Hippocampal formation (tissue), 2 donors: Measurements from ENCODE around the gene PSME4.
"Not testable (repeated sequence)": the region's sequence is repeated elsewhere in the genome, so short reads cannot be mapped to it uniquely, and the experiment has no call there.

Source experiments
- DNase-seq, 2 donors: peaks; one replicate each; lab custom pipeline; 2025; lab: John Stamatoyannopoulos, UW

Gene PSME4

GRCh38 chr2:53964987-53965687, 5.7 kb downstream of the PSME4 start:
- DNase-seq, result no peak

DNA sequence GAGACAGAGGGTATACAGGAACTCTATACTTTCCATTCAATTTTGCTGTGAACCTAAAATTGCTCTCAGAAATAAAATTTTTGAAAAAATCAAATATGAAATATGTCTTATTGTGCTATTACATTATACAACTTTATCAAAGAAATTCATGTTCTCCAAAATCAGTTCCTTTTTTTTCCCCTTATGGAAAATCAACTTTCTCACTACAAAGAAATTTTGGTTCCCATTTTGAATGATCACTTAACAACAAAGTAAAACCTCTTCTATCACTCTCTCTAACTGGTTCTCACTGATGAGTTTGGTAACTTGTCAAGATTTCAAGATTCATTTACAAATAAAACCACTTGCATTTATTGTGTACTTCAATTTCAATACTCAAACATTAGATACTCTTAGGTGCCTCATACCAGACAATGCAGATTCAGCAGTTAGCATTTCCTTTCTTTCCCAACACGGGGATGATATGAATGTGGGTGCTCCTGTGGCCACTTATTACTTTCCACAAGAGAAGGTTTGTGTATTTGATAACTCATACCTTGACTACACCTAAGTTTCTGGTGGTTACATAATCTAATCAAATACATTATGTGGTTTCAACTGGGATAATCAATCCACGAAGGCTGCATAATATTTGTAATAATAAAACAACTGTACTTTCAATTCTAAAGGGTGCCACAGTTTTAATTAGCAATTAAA, 6.4 kb downstream of the PSME4 start:
- no peak for DNase-seq

DNA sequence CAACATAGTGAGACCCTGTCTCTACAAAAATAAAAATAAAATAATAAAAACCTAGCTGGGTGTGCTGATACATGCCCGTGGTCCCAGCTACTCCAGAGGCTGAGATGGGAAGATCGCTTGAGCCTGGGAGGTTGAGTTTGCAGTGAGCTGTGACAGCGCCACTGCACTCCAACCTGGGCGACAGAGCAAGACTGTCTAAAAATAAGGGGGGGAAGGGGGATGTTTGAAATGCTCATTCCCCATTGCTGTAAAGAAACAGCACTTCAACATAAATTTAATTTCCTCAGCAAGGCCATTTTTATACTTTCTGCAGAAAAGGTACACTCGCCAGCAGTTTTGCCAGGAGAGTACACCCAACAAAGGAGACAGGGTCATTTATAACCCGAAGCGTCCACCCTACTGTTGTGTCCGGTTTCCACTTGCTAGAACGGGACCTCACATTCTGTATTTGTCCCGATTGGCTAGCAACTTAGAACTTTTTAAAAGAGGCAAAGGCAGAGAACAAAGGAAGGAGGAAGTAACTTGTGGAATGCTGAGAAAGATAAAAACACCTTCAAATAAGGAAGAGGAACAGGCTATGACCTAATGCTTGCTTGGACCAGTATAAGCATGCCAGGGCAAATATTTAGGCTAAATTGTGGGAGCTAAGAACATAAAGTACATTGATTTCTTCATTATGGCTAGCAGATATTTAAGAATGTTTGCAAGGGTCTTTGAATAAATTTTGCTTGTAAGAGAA, 9.1 kb downstream of the PSME4 start:
- not testable (repeated sequence) for DNase-seq

GRCh38 chr2:53960476-53960875, 10.3 kb downstream of the PSME4 start:
- DNase-seq, result no peak

GRCh38 chr2:53958443-53958842, 12.3 kb downstream of the PSME4 start:
- no peak for DNase-seq

- DNase-seq, result no peak
Measured at GRCh38 chr2:53952519-53952918, 18.3 kb downstream of the PSME4 start.

DNA sequence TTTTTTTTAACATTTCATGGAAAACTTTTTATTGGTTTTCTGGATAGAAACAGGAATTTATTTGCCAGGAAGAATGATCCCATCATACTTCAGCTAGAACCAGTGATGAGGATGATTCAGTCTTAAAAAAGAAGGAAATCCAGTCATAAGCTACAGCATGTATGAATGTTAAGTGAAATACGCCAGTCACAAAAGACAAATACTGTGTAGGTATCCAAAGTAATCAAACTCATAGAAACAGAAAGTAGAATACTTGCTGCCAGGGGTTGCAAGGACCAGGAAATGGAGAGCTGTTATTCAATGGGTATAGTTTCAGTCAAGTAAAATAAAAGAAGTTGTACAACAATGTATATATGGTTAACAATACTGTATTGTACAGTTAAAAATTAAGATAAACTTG, 21.3 kb downstream of the PSME4 start:
- DNase-seq, result no peak

DNA sequence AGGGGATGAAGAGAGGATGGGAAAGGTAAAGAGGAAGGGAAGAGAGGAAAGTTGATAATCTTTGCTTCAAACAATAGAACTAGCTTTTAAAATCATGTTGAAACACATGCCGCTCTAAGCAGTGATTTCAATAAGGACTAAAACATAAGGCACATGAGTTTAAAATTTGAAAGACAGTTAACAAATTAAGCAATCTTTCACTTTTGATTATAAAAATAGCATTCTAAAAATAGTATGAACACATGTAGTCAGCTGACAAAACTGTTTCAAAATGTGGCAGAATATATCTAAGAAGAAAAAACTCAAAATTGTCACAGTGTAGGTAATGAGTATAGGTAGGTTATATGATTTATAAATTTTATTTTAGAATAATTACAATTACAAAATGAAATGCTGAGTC, 25.3 kb downstream of the PSME4 start:
- DNase-seq, result no peak

GRCh38 chr2:53944542-53944941, 26.3 kb downstream of the PSME4 start:
- DNase-seq, result no peak

DNA sequence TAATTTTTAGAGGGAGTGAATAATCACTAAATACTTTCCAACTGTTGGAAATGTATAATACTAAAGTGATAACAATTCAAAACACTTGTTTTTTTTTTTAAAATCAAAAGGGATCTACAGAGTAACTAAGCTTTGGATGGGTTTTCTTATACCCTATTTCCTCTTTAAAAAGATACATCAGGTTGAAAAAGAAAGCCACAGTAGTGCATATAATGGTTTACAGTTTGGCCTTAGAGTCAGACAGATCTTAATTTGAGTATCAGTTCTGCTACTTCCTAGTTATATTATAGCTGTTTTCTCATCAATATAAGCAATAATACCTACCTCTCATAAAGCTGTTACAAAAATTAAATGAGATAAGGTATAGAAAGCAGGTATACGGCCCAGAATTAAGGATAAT, 28.5 kb downstream of the PSME4 start:
- DNase-seq, result no peak

- DNase-seq, result no peak
Measured at GRCh38 chr2:53941749-53942148, 29.0 kb downstream of the PSME4 start.

DNA sequence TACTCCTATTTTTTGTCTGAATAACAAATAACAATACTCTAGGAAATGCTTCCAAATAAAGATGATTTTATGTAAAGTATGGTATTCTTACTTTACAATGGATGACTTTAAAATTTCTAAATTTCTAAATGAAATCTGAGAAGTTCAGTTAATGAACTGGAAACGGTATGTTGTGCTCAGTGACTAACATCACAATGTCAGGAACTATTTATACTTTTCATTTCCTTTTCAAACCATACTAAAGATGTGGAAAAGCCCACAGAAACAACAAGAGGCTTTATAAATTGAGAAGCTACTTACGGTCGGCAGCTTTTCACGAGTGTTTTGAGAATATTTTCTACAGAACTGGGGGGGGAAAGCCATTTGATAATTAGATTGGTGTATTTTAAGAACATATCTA, 31.1 kb downstream of the PSME4 start:
- no peak for DNase-seq

- DNase-seq, result no peak
Measured at GRCh38 chr2:53938904-53939303, 31.9 kb downstream of the PSME4 start.

DNA sequence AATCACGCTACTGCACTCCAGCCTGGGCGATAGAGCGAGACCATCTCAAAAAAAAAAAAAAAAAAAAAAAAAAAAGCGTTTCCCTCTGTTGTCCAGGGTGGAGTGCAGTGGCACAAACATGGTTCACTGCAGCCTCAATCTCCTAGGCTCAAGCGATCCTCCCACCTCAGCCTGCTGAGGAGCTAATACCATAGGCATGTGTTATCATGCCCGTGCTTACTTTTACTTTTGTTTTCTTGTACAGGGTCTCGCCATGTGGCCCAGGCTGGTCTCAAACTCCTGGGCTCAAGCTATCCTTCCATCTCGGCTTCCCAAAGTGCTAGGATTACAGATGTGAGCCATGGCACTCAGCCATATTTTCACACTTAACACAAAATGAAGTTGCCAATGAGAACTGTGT, 37.5 kb downstream of the PSME4 start:
- DNase-seq, result no peak

DNA sequence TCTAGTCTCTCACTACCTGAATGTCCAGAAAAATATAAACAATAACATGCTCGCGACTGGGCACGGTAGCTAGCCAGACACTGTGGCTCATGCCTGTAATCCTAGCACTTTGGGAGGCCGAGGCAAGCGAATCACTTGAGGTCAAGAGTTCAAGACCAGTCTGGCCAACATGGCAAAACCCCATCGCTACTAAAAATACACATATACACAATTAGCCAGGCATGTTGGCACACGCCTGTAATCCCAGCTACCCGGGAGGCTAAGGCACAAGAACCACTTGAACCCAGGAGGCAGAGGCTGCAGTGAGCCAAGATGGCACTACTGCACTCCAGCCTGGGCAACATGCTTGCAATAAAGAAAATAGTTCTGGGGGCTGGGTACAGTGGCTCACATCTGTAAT, 44.5 kb downstream of the PSME4 start:
- not testable (repeated sequence) for DNase-seq

DNA sequence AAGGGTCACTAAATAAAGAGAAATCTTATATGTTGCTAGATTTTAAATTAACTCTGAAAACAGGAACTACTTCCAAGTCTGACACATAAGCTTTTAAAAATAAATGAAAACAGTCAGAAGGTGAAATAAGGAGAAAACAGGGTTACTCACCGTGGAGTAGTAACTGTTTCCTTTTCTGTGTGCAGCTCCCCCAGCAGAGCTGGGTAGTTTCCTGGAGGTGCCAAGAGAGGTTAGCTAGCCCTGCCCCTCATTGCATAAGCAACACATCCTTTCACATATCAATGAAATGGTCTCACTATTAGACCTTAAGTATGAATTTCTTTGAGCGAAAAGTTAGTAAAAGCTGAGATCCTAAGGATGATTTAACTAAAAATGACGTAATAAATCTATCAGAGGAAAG, 57.1 kb downstream of the PSME4 start:
- no peak for DNase-seq

- no peak for DNase-seq
Measured at GRCh38 chr2:53911434-53912189, 59.2 kb downstream of the PSME4 start.

DNA sequence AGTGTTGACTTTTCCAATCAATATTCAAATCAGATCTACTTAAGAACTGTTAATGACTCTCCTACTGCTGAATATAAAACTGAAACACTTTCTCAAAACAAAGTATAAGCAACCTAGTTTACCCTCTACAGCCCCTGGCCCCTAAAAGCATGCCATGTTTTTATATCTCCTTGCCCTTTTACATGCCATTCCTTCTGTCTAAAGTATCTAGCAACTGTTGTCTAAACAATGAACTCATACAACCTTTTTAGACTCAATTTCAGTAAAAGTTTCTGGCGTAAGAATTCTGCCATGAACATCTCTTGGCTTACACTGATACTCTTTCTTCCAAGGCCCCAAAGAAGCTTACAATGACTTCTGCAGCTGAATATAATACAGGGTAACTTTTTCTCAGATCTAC, 63.2 kb downstream of the PSME4 start:
- DNase-seq, result no peak

DNA sequence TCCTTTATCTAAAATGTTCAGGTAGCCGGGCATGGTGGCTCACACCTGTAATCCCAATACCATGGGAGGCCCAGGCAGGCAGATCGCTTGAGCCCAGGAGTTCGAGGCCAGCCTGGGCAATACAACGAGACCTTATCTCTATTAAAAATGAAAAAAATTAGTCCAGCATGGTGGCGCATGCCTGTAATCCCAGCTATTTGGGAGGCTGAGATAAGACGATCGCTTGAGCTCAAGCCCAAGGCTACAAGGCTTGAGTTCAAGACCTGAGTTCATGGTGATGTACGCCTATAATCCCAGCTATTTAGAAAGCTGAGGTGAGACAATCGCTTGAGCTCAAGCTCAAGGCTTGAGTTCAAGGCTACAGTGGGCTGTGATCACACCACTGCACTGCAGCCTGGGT, 65.4 kb downstream of the PSME4 start:
- DNase-seq, result no peak

- peak in 1 of 2 donors; percentile 7 for DNase-seq
Measured at GRCh38 chr2:53903011-53903410, 67.8 kb downstream of the PSME4 start.

- no peak for DNase-seq
Measured at GRCh38 chr2:53901192-53901591, 69.6 kb downstream of the PSME4 start.

DNA sequence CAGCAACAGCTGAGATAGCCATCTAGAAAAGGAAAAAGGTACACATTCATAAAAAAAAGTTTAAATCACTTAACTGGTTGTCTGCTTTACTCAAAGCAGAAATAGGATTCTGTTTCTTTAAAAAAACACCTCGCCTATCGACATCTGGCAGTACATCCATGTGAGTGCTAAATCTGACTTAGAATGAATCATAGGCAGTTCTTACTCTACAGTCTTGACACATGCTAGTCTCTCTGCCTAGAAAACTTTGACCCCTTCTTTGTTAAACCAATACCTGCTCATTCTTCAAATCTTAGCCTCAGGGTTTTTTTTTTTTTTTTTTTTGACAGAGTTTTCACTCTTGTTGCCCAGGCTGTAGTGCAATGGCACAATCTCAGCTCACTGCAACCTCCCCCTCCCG, 73.9 kb downstream of the PSME4 start:
- DNase-seq, result no peak
